GM12892 (cell line): ENCODE measurements around the gene PRICKLE3.

Experiments used
- POLR2A ChIP-seq: IDR thresholded peaks from 2 replicates; pipeline ENCODE4 v1.6.1; 2011; ENCODE audit warnings: low read depth, low read length, control low read depth
- POLR2AphosphoS5 ChIP-seq: IDR thresholded peaks from 2 replicates; pipeline ENCODE4 v1.6.1; 2011; ENCODE audit warnings: low read depth, low read length, control low read depth
- TAF1 ChIP-seq: IDR thresholded peaks from 2 replicates; pipeline ENCODE4 v1.6.1; 2011; ENCODE audit warnings: low read depth, mild to moderate bottlenecking, control low read depth, low read length, borderline replicate concordance

DNA sequence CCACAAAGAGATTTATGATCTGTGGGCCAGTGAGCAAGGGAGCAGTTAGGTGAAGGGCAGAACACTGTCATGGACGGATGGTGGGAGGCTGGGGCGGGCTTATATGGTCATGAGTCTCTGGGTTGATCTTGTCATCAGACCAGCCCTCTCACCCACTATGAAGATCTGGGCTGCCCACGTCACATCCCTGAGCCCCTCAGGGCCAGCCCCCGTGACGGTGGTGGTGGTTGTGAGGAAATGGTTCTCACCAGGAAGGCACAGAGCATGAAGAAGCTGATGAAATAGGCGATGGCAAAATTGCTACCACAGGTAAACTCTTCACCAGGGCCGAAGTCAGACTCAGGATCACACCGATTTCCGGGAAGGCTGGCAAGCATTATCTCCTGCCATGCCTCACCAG lies 24.9 kb upstream of the PRICKLE3 start:
- no peak for TF ChIP-seq POLR2AphosphoS5
- TF ChIP-seq POLR2A: no peak
- TF ChIP-seq TAF1: no peak
